Transverse colon (tissue), 4 donors: ENCODE results near the gene CRABP2. TPM values are rescaled to one million over a fixed set of nuclear protein-coding genes. Genes with fewer than 3 reads are reported as not detected.

Experiments used
- DNase-seq: peaks from one replicate; pipeline ENCODE4 v3.0.0-alpha.2; 2019
- H3K27ac ChIP-seq, 4 donors: fragments of 200-600 bp; sonication (generic); 2 replicates each; pipeline ENCODE4 v1.5.1; 2016 to 2018; ENCODE audit warnings: inconsistent platforms in 4 of 4
- H3K27me3 ChIP-seq: fragments of 200-600 bp; sonication (generic); 2 replicates; pipeline ENCODE4 v1.5.1; 2017; ENCODE audit warnings: inconsistent platforms
- H3K36me3 ChIP-seq, 4 donors: fragments of 200-600 bp; sonication (generic); 2 replicates each; pipeline ENCODE4 v1.5.1; 2017 to 2019; ENCODE audit warnings: inconsistent platforms in 4 of 4
- H3K4me1 ChIP-seq, 4 donors: fragments of 200-600 bp; sonication (generic); 2 replicates each; pipeline ENCODE4 v1.5.1; 2017 to 2020; ENCODE audit warnings: inconsistent platforms in 4 of 4
- H3K4me3 ChIP-seq, 4 donors: fragments of 200-600 bp; sonication (generic); 1 replicate in 1 of 4; 2 replicates in 3 of 4; pipeline versions ENCODE4 v1.5.1 to v1.6.1; 2017 to 2019; ENCODE audit warnings: inconsistent platforms in 4 of 4
- H3K9me3 ChIP-seq, 2 donors: fragments of 200-600 bp; sonication (generic); 2 replicates each; pipeline ENCODE4 v1.5.1; 2017 to 2019; ENCODE audit warnings: inconsistent platforms in 2 of 2
- EP300 ChIP-seq: sonication (generic); formaldehyde crosslinking; IDR thresholded peaks from one replicate; pipeline ENCODE4 v1.6.1; 2017; ENCODE audit warnings: antibody characterized with exemption, low read depth
- POLR2A ChIP-seq: fragments of 450-650 bp; IDR thresholded peaks from one replicate; pipeline ENCODE4 v1.6.1; 2016; ENCODE audit warnings: antibody characterized with exemption, mild to moderate bottlenecking, moderate library complexity
- POLR2AphosphoS5 ChIP-seq, 3 donors: sonication (generic); formaldehyde crosslinking; IDR thresholded peaks; one replicate each; pipeline ENCODE4 v1.6.1; 2016; ENCODE audit warnings: antibody characterized with exemption in 3 of 3
- WGBS, 2 donors: methylation state at CpG; one replicate each; pipeline ENCODE4 v1.1.5; 2018; ENCODE audit warnings: low coverage in 1 of 2; 5-methylcytosine and 5-hydroxymethylcytosine counted together
- in situ Hi-C, 4 donors: fragments of 200-750 bp; cut with MboI; loops; one replicate each; pipeline versions ENCODE4 v1.15.0 to v1.15.1; 2017; ENCODE audit warnings: low sequenced_read_pairs in 3 of 4, low pct_ligation_motif_present in 1 of 4, low pct_unique_long_range_greater_than_20kb in 1 of 4
- intact Hi-C: fragments of 100-400 bp; cut with DNase I; formaldehyde crosslinking; loops from one replicate; pipeline ENCODE4 v1.15.1; 2023; ENCODE audit warnings: low total_unique reads
- total RNA-seq, 4 donors: library from RNA; depleted of rRNA; stranded (reverse); fragments of >200 nt; gene quantifications; one replicate each; pipeline ENCODE4 v1.1.0, GENCODE V29; 2016
- TF ChIP-seq, protein P1 (sequence below), 5 experiments: fragments of 200-600 bp in 3 of 5; fragments of 450-650 bp in 2 of 5; sonication (generic) in 3 of 5; IDR thresholded peaks; 1 replicate in 2 of 5; 2 replicates in 3 of 5; pipeline ENCODE4 v1.5.1; 2016 to 2017; ENCODE audit warnings: antibody characterized with exemption in 5 of 5, inconsistent platforms in 3 of 5, mild to moderate bottlenecking in 2 of 5, moderate library complexity in 1 of 5

Gene CRABP2
- total RNA-seq, 4 donors from 2014 or later, result 0.79 to 1.9 TPM; not detected in 2

DNA sequence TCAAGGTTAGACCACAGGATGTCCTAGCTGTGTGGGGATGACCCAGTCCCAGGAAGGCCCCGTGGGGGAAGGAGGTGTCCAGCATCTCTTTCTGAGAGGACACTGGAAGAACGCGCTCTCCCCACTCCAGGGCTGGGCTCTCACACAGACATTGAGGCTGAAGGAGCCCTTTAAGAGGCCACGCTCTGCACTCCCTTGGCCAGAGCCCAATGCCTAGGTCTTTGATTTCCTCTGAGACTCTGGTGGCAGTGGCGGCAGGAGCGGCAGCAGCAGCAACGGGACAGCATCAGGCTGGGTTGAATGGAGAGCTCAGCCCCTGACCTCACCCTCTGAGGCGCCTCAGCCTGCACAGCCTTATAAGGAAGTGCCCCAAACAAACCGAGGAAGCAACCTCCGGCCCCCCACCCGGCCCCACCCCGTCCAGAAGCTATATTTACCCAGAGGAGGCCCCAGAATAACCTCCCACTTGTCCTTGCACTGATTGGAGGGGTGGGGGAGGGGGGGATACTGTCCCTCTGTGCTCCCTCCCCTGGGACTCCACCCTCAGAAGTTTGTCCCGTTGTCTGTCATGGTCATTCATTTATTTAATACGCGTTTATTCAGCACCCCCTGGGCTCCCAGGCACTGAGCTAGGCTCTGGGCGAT, 40.5 kb downstream of the CRABP2 start:
- Histone ChIP-seq H3K4me3 (no peak overlapping the region), H3K9me3 (no peaks in the 10 kb centered on the region), H3K4me1 (peaks cover 46 to 86% (median 62%) of the 10 kb centered on the region in 4 donors), H3K36me3 (no peaks in the 10 kb centered on the region), H3K27me3 (no peaks in the 10 kb centered on the region), H3K27ac (peak overlapping the region; percentile 72 to 89 (median 87))
- 22% methylated on average over 16 of the region's 16 CpGs; no CpG with 5 or more reads in 1 of the 2 donors for WGBS, 2 donors
- intact Hi-C loops (no loop called here), in situ Hi-C loops (no loop called here)
- TF ChIP-seq EP300 (no peak), POLR2AphosphoS5 (IDR thresholded peaks at IDR 0.05) (no peak), POLR2A (no peak)
- TF ChIP-seq, protein P1, sequence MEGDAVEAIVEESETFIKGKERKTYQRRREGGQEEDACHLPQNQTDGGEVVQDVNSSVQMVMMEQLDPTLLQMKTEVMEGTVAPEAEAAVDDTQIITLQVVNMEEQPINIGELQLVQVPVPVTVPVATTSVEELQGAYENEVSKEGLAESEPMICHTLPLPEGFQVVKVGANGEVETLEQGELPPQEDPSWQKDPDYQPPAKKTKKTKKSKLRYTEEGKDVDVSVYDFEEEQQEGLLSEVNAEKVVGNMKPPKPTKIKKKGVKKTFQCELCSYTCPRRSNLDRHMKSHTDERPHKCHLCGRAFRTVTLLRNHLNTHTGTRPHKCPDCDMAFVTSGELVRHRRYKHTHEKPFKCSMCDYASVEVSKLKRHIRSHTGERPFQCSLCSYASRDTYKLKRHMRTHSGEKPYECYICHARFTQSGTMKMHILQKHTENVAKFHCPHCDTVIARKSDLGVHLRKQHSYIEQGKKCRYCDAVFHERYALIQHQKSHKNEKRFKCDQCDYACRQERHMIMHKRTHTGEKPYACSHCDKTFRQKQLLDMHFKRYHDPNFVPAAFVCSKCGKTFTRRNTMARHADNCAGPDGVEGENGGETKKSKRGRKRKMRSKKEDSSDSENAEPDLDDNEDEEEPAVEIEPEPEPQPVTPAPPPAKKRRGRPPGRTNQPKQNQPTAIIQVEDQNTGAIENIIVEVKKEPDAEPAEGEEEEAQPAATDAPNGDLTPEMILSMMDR (IDR thresholded peaks at IDR 0.05), result no peak
- peak; percentile 45 for DNase-seq

DNA sequence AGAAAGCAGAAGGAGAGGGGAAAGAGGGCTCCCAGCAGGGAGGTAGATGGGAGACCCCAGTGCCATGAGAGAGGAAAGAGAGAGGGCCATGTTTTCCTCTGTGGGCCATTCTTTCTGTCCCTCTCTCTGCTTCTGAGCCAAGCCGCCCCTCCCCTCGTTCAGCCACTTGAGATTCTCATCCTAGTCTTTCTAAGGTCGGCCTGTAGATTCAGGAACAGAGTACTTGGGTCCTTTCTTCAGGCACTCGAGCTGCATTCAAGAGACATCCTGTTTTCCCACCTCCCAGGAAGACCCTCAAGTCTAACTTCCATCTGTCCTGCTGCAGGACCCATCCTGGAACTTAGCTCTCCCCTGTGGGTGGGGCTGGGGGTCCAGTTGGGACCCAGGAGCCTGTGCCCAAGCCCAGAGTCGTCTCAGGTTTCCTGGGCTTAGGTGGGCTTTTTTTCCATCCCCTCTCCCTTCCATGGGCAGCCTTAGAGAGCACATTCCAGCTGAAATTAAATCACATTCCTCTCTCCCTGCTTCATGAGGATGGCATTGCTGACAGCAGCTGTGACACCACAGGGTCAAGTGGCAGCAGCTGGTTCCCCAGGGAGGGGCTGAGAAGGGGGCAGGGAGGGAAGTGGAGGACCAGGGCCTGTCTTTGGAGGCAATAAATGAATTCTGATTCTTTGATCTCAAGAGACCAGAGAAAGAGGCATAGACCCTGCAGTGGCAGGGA, 41.2 kb downstream of the CRABP2 start:
- Histone ChIP-seq H3K4me3 (no peak overlapping the region), H3K4me1 (peaks cover 52 to 93% (median 68%) of the 10 kb centered on the region in 4 donors), H3K27ac (peak overlapping the region; percentile 72 to 89 (median 87)), H3K27me3 (no peaks in the 10 kb centered on the region), H3K9me3 (no peaks in the 10 kb centered on the region), H3K36me3 (no peaks in the 10 kb centered on the region)
- in situ Hi-C loops (no loop called here), intact Hi-C loops (no loop called here)
- DNase-seq, result no peak
- WGBS, 2 donors, result 40% methylated on average over 5 of the region's 5 CpGs; no CpG with 5 or more reads in 1 of the 2 donors
- TF ChIP-seq, protein P1 (IDR thresholded peaks at IDR 0.05), result no peak
- TF ChIP-seq POLR2A (no peak), EP300 (no peak), POLR2AphosphoS5 (IDR thresholded peaks at IDR 0.05) (peak in 1 of 3 donors; percentile 27)

DNA sequence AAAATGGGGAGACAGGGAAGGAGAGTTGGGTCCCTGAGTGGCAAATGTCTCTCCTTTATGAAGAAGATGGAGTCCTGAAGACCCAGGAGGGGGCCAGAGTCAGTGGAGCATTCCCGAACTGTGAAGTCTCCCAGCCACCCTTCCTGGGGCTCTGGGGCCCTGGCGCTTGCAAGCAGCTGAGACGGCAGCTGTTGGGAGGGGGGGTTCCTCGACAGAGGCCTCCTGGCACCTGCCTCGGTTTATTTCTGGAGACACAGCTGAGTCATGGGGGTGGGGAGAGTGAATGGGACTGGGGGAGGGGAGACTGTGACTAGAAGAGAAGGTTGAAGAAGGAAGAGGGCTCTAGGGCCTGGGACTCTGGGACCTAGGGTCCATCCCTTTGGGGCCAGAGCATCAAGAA, 42.2 kb downstream of the CRABP2 start:
- Histone ChIP-seq H3K27ac (peak overlapping the region; percentile 72 to 89 (median 87)), H3K4me1 (peaks cover 50 to 87% (median 65%) of the 10 kb centered on the region in 4 donors), H3K4me3 (no peak overlapping the region), H3K27me3 (no peaks in the 10 kb centered on the region), H3K9me3 (no peaks in the 10 kb centered on the region), H3K36me3 (no peaks in the 10 kb centered on the region)
- DNase-seq, result no peak
- WGBS, 2 donors, result 47 to 50% methylated on average over 2 to 5 of the region's 5 CpGs
- intact Hi-C loops, result no loop called here
- TF ChIP-seq POLR2AphosphoS5 (IDR thresholded peaks at IDR 0.05), result no peak
- TF ChIP-seq EP300, result no peak
- TF ChIP-seq POLR2A, result no peak
- TF ChIP-seq, protein P1 (IDR thresholded peaks at IDR 0.05), result no peak
- in situ Hi-C loops, result no loop called here

DNA sequence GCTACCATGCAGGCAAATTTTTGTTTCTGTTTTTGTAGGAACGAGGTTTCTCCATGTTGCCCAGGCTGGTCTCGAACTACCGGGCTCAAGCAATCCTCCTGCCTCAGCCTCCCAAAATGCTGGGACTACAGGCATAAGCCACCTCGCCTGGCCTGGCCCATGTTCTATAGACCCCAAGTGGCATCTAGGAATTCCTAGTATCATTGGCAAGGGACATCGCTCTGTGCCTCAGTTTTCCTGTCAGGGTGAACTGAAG, 42.7 kb downstream of the CRABP2 start:
- peaks cover 47 to 87% (median 65%) of the 10 kb centered on the region in 4 donors for H3K4me1 ChIP-seq
- TF ChIP-seq POLR2A, result no peak
- no peak for TF ChIP-seq EP300
- TF ChIP-seq, protein P1 (IDR thresholded peaks at IDR 0.05), result no peak
- TF ChIP-seq POLR2AphosphoS5 (IDR thresholded peaks at IDR 0.05), result no peak
- in situ Hi-C loops (no loop called here), intact Hi-C loops (no loop called here)
- H3K9me3 ChIP-seq, result no peaks in the 10 kb centered on the region
- H3K36me3 ChIP-seq, result no peaks in the 10 kb centered on the region
- H3K27me3 ChIP-seq, result no peaks in the 10 kb centered on the region
- WGBS, 2 donors, result 73% methylated on average over 5 of the region's 5 CpGs; no CpG with 5 or more reads in 1 of the 2 donors
- peak overlapping the region; percentile 72 to 89 (median 87) for H3K27ac ChIP-seq
- DNase-seq, result no peak
- no peak overlapping the region for H3K4me3 ChIP-seq
